NCI-H2171 treated with DMSO at 0.1 percent for 48 hours (cell line): ENCODE results near the gene NUDT2.
A peak's percentile ranks its signal among the peaks of the same experiment; 100 is the strongest.

Experiments
- DNase-seq: peaks from one replicate; lab custom pipeline; 2025; lab: John Stamatoyannopoulos, UW

Gene NUDT2

GRCh38 chr9:34370970-34371880 is 41.9 kb downstream of the NUDT2 start:
- DNase-seq, result no peak

- DNase-seq, result no peak
These were observed 42.6 kb downstream of the NUDT2 start for GRCh38 chr9:34371886-34372466.

DNA sequence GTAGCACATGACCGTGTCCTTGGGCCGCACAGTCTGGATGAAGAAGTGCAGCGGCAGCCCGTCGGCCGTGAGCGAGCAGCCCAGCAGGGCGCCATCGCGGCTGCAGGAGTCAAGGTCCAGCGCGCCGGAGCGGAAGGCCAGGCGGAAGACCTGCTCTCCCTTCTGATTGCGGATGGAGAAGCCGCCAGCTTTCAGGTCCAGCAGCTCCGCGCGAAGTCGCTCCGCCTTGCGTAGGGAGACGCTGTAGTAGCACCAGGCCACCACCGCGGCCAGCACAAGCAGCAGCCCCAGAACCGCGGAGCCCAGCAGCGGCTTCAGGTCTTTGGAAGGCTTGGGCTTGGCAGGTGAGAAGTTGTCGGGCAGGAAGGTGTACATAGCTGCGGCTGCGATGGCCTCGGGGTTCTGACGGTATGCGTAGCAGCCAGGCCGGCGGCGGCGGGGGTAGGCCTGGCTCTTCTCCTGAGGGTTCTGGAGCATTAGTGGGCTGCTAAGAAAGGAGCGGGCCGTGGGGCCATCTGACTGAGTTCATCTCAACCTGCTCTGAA is 43.2 kb downstream of the NUDT2 start:
- DNase-seq, result no peak

- DNase-seq, result no peak
These were observed 44.4 kb downstream of the NUDT2 start for GRCh38 chr9:34373749-34374148.

DNA sequence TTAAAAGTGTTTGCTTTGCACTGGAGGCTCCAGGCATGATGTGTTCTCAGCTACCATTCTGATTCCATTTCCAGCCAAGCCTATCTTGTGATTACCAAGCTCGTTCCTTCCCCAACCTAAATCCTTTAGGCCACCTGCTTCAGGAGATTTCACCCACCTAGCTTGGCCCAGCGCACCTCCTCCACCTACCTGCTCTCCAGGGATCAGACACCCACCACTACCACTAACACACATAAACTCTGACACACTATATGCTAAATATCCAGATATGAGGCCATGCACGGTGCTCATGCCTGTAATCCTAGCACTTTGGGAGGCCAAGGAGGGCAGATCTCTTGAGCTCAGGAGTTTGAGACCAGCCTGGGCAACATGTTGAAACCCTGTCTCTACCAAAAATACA is 45.0 kb downstream of the NUDT2 start:
- no peak for DNase-seq

- DNase-seq, result peak; percentile 90
These were observed 45.7 kb downstream of the NUDT2 start for GRCh38 chr9:34374905-34375552.

DNA sequence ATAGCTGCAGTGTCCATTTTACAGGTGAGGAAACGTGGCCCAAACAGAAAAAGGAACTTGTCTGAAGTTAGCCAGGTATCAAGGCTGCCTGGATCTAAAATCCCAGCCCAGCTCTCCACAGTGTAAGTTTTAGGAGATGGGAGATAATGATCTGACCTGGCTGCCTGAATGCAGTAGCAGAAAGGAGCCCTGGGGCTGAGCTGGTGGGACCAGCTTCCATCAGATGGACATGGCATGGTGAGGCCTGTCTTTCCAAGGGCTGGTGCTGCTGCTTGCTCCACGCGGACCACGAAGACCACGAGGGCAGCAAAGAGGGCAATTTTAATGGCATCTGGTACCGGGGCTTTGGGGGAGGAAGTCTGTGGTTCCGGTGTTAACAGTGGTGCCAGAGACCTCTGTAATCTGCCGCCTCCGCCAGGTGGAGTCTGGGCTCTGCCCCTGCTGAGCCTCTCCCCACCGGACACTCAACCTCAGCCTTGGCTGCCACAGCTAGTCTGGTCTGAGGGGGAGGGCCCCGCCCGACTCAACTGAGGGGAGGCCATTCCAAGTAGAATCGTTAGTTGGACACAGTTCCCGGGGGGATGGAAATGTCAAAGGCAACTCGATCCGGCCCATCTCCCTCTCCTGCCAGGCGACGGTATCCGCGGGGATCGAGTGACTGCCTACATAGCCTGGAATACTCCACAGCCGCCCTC is 46.7 kb downstream of the NUDT2 start:
- no peak for DNase-seq

DNA sequence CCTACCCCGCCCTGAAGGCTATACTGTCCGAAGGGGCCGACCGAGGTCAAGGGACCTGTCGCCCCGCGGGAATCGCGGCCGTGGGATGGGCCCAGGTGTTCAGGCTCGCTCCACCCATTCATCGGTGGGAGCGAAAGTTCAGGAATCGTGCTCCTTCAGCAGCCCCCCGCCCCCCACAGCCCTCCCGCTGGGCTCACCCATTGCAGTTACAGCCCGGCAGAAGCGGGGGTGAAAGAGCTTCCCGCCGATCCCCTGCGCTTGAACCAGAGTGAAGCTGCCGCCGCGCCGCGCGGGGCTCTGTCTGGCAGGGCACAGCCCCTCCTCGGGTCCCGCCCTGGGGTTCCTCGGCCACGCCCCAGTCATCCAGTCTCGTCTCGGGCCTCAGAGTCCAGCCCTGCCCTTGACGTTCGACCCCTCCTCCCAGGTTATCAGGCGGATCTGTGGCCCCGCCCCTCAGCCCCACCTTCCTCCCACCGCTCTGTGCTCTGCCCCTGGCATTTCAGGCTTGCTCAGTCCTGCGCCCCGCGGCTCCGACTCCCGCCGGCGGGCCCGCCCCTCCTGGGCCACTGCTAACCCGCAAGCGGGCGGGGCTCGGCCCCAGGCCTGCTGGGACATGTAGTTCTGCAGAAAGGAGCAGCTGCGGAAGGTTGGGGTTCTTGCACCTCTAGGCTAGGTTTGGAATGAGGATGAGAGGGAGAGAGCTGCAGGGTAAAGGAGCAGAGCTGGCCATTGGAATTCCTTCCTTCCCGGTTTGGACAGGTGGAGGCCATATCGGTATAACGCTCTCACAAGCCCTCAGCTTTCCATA is 47.4 kb downstream of the NUDT2 start, which contains the start of gene MYORG:
TSS of gene MYORG (minus strand) at position 303 of the 808 bp plus-strand sequence. CDS start 3,955 bp downstream, outside the sequence.
- DNase-seq, result peak; percentile 88

DNA sequence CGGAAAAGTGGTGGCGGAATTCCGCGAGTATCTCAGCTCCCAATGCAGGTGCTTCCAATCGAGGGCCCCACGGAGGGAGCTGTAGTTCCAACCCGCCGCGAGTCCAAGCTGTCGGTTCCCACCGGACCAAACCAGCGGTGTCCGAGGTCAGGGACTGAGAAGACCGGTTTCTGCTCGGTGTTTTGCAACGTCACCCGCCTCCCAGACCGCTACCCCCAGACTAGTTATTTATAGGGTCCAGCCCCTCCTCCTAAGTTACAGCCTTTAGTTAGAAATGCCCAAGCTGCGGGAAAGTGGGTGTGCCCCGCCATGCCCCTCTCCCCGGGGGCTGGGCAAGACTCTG is 48.0 kb downstream of the NUDT2 start:
- no peak for DNase-seq

- no peak for DNase-seq
These were observed 49.1 kb downstream of the NUDT2 start for GRCh38 chr9:34378376-34379060.

- DNase-seq, result peak; percentile 27
These were observed 50.1 kb downstream of the NUDT2 start for GRCh38 chr9:34379334-34380033.

DNA sequence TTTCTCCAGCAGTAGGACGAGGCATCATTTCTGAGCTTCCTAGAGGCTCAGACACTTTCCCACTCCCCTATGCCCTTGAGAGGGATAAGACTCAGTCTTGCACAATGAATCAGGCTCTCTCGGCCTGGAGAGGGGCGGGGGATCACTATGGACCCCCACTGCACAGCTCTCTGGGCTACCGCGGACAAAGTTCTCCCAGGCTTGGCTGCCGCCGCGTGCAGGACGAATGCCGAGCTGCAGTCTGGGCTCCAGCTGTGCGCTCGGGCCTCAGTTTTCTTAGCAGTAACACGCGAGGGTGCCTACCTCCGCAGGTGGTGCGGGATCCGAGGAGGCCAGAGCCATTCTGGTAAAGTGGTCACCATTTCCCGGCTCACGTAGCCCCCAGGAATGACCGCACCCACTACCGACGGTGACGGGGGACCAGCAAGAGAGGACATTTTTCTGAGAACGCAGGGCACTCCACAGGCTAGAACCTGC is 50.7 kb downstream of the NUDT2 start:
- no peak for DNase-seq

DNA sequence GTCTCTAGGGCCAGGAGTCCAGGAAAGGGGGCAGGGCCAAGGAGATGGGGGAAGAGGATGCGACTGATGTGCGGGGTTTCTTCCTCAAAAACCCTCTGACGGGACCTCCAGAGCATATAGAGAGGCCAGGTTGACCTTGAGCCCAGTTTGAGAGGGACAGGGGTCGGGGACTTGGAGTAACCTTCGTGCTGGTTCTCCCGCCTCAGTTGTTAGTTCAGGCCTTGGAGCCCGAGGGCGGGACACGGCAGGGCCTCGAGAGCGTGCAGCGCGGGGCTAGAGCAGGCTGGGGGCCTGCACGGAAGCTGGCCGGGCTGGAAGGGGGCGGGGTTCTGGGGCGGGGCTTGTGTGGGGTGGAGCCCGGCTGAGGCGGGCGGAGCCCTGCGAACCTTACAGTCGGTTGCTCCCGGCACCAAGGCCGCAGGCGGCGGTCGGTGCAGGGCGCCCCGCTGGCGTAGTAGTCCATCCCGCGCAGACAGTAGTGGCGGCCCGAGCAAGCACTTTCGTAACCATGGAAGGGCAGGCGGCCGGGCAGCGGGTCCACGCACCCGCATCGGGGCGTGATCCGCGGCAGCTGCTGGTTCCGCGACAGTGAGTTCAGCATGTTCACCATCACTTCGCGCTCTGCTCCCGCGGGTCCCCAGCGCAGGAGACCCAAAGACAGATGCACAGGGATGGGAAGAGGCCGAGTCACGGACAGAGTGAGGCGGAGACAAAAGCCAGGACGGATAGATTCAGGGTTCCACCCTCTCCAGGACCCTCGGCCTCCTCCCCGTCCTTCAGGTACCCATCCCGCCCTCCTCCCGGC is 51.3 kb downstream of the NUDT2 start:
- peak; percentile 37 for DNase-seq

GRCh38 chr9:34381323-34381722 is 52.0 kb downstream of the NUDT2 start:
- no peak for DNase-seq

- no peak for DNase-seq
These were observed 52.7 kb downstream of the NUDT2 start for GRCh38 chr9:34382054-34382453.

GRCh38 chr9:34382879-34383278 is 53.5 kb downstream of the NUDT2 start:
- DNase-seq, result no peak

DNA sequence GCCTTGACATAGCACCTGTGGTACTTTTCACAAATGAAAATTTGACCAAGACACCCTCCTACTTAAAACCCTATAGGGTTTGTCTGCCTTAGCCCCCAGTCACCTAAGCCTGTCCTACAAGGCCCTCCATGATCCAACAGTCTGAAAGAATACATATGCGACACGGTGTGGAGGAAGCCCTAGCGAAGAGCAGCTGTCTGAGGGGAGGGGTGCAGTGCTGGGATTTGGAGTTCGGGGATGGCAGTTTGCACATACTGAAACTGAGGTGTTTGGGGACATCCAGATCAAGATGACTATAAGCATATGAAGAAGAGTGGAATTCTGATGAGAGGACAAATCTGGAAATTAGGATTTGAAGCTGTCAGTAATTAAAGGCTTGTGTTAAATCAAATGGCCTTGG is 54.5 kb downstream of the NUDT2 start:
- no peak for DNase-seq

- no peak for DNase-seq
These were observed 55.2 kb downstream of the NUDT2 start for GRCh38 chr9:34384368-34385165.
